ENCODE results near the gene TEAD4. TPM values are rescaled to one million over a fixed set of nuclear protein-coding genes. Genes with fewer than 3 reads are reported as not detected.

The TEAD4 gene
- total RNA-seq, 1 experiment from 2014 or later = 96.8 TPM

GRCh38 chr12:2912216-2912575, 47.0 kb upstream of the TEAD4 start:
- peaks cover 6% of the 10 kb centered on the region for H3K36me3 Mint-ChIP-seq
- no peaks in the 10 kb centered on the region for H3K9me3 Mint-ChIP-seq
- ChIA-PET CTCF (interaction anchor here (1.0 to 1.6 kb wide), 8 partner anchors 22 to 160 kb away, joined by 3 to 12 read pairs (median 5); no protein-coding TSS in a partner anchor), POLR2A (no interaction called here)
- DNase-seq (ENCODE audit: low spot score) (no peak), ATAC-seq (peak; percentile 58)
- no peak for TF ChIP-seq TP53 (CRISPR knock-in tag; IDR thresholded peaks at IDR 0.05)
- no peak for TF ChIP-seq NR3C1 (CRISPR knock-in tag; conservative IDR thresholded peaks at IDR 0.05; ENCODE audit: low read depth)
- no peak for TF ChIP-seq E2F4 (CRISPR knock-in tag; IDR thresholded peaks at IDR 0.05; ENCODE audit: borderline replicate concordance, low read depth)
- H3K27me3 Mint-ChIP-seq (ENCODE audit: low read depth) = no peaks in the 10 kb centered on the region
- no peak overlapping the region for H3K4me3 Mint-ChIP-seq
- H3K27ac Mint-ChIP-seq = peak overlapping the region; percentile 77
- H3K4me1 Mint-ChIP-seq = peaks cover 38% of the 10 kb centered on the region

GRCh38 chr12:2919249-2919648, 39.9 kb upstream of the TEAD4 start:
- H3K27me3 Mint-ChIP-seq (ENCODE audit: low read depth) = no peaks in the 10 kb centered on the region
- TF ChIP-seq TEAD1 (CRISPR knock-in tag; IDR thresholded peaks at IDR 0.05) (no peak), ELF4 (CRISPR knock-in tag; IDR thresholded peaks at IDR 0.05; ENCODE audit: low read depth) (no peak), ZBTB43 (CRISPR knock-in tag; IDR thresholded peaks at IDR 0.05) (no peak), FOXP4 (CRISPR knock-in tag; IDR thresholded peaks at IDR 0.05) (no peak), GTF2I (CRISPR knock-in tag; conservative IDR thresholded peaks at IDR 0.05) (no peak), JUN (CRISPR knock-in tag; IDR thresholded peaks at IDR 0.05) (no peak), IRF2 (CRISPR knock-in tag; IDR thresholded peaks at IDR 0.05; ENCODE audit: borderline replicate concordance, low read depth) (no peak), GRHL2 (CRISPR knock-in tag; IDR thresholded peaks at IDR 0.05; ENCODE audit: insufficient replicate concordance, severe bottlenecking) (no peak), E2F4 (CRISPR knock-in tag; IDR thresholded peaks at IDR 0.05; ENCODE audit: borderline replicate concordance, low read depth) (no peak), TCF7 (CRISPR knock-in tag; IDR thresholded peaks at IDR 0.05; ENCODE audit: low read depth) (no peak), ZNF138 (CRISPR knock-in tag; conservative IDR thresholded peaks at IDR 0.05) (no peak), MAX (CRISPR knock-in tag; IDR thresholded peaks at IDR 0.05) (no peak), ERG (CRISPR knock-in tag; IDR thresholded peaks at IDR 0.05) (no peak), SP1 (CRISPR knock-in tag; conservative IDR thresholded peaks at IDR 0.05) (no peak), CBFB (CRISPR knock-in tag; IDR thresholded peaks at IDR 0.05; ENCODE audit: low read depth) (no peak), SMAD4 (CRISPR knock-in tag; IDR thresholded peaks at IDR 0.05) (no peak)
- no peak overlapping the region for H3K4me3 Mint-ChIP-seq
- H3K4me1 Mint-ChIP-seq = peaks cover 15% of the 10 kb centered on the region
- H3K36me3 Mint-ChIP-seq = peaks cover 16% of the 10 kb centered on the region
- ChIA-PET CTCF (interaction anchor here (1.4 kb wide), 1 partner anchor 34 kb away, joined by 5 read pairs; no protein-coding TSS in a partner anchor), POLR2A (no interaction called here)
- H3K9me3 Mint-ChIP-seq = no peaks in the 10 kb centered on the region
- no peak for ATAC-seq
- H3K27ac Mint-ChIP-seq = peak overlapping the region; percentile 11; the same call in 1 of the 2 replicates
- DNase-seq (ENCODE audit: low spot score) = no peak

Measured in WTC11 (cell line).